Gastroesophageal sphincter (tissue), 3 donors: ENCODE results near the gene TMEM108.

Experiments
- CTCF ChIP-seq, 4 experiments: fragments of 200-600 bp in 2 of 4; fragments of 450-650 bp in 2 of 4; sonication (generic) in 1 of 4; IDR thresholded peaks; one replicate each; pipeline ENCODE4 v1.5.1; 2017 to 2019; ENCODE audit warnings: antibody characterized with exemption in 4 of 4, mild to moderate bottlenecking in 2 of 4, moderate library complexity in 2 of 4
- POLR2A ChIP-seq, 2 donors: fragments of 450-650 bp; IDR thresholded peaks; one replicate each; pipeline ENCODE4 v1.6.1; 2017; ENCODE audit warnings: antibody characterized with exemption in 2 of 2, mild to moderate bottlenecking in 2 of 2, moderate library complexity in 1 of 2

GRCh38 chr3:133317866-133318265, 279.7 kb downstream of the TMEM108 start:
- TF ChIP-seq POLR2A (IDR thresholded peaks at IDR 0.05) (no peak), CTCF (IDR thresholded peaks at IDR 0.05) (no peak)
